Erythroblast (primary cell): ENCODE results near the gene ZBTB47.

Source experiments
- GATA1 ChIP-seq: IDR thresholded peaks from 2 replicates; pipeline ENCODE4 v1.6.1; 2011; ENCODE audit warnings: low read depth, mild to moderate bottlenecking, control low read depth, low read length, moderate library complexity
- POLR2A ChIP-seq: IDR thresholded peaks from 2 replicates; pipeline ENCODE4 v1.6.1; 2011; ENCODE audit warnings: mild to moderate bottlenecking, low read length

DNA sequence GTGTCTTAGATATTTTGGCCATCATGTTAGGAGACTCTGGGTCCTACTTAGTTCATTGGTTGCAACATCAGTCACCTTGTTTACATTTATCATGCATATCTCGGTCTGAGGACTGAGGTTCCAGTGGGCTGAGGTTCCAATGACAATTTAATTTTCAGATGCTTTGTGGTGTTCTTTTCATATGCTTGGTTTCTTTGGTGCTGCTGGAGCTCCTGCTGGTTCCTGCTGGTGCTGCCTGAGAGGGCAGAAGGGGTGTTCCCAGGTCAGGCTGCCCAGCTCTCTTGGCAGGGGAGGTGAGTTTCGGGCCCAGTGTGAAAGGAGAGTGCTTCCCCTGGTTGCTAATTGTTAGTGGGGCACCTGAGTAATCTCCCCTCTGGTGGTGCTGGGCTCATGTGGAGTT, 24.9 kb downstream of the ZBTB47 start:
- TF ChIP-seq GATA1 (no peak), POLR2A (no peak)
